Common myeloid progenitor, CD34-positive (primary cell): ENCODE measurements around the gene SDF4.
A peak's percentile ranks its signal among the peaks of the same experiment; 100 is the strongest.
"Not testable (repeated sequence)": the region's sequence is repeated elsewhere in the genome, so short reads cannot be mapped to it uniquely, and the experiment has no call there.

Source experiments
- CTCF ChIA-PET: fragments of 350-600 bp; sonication (Branson Sonifier 250); formaldehyde crosslinking; loops from one replicate; lab custom pipeline; 2021; ENCODE audit warnings: antibody characterized with exemption; lab: Charles Lee
- POLR2A ChIA-PET: fragments of 350-600 bp; sonication (Branson Sonifier 250); formaldehyde crosslinking; loops from one replicate; lab custom pipeline; 2021; ENCODE audit warnings: antibody characterized with exemption; lab: Charles Lee
- DNase-seq, 3 donors: peaks; one replicate each; pipeline versions ENCODE4 v3.0.0 to v3.0.0-alpha.2; 2013
- H3K27ac ChIP-seq, 2 experiments: 1 replicate in 1 of 2; 2 replicates in 1 of 2; pipeline ENCODE4 v1.7.0; 2013; ENCODE audit warnings: inconsistent platforms in 2 of 2, low read length in 2 of 2, mild to moderate bottlenecking in 2 of 2, low read depth in 1 of 2, moderate library complexity in 1 of 2; ENCODE audit not compliant: severe bottlenecking in 2 of 2, insufficient read depth in 1 of 2, poor library complexity in 1 of 2
- H3K27me3 ChIP-seq, 5 experiments: replicated peaks in 2 of 5; 1 replicate in 3 of 5; 2 replicates in 2 of 5; pipeline versions ENCODE4 v1.6.1 to v1.7.0; 2013; ENCODE audit warnings: low read length in 4 of 5, mild to moderate bottlenecking in 2 of 5, moderate library complexity in 2 of 5, inconsistent platforms in 1 of 5; ENCODE audit not compliant: insufficient read depth in 5 of 5, control insufficient read depth in 4 of 5
- H3K36me3 ChIP-seq, 4 experiments: 1 replicate in 2 of 4; 2 replicates in 2 of 4; pipeline versions ENCODE4 v1.6.1 to v1.7.0; 2013; ENCODE audit warnings: low read length in 3 of 4, control low read depth in 1 of 4, mild to moderate bottlenecking in 1 of 4; ENCODE audit not compliant: control insufficient read depth in 4 of 4, insufficient read depth in 4 of 4
- H3K4me1 ChIP-seq, 4 experiments: 1 replicate in 3 of 4; 2 replicates in 1 of 4; pipeline versions ENCODE4 v1.6.1 to v1.7.1; 2013; ENCODE audit warnings: low read length in 3 of 4, mild to moderate bottlenecking in 3 of 4, control low read depth in 1 of 4, inconsistent platforms in 1 of 4, moderate library complexity in 1 of 4; ENCODE audit not compliant: control insufficient read depth in 4 of 4, insufficient read depth in 4 of 4; ENCODE audit errors: control extremely low read depth in 1 of 4
- H3K4me3 ChIP-seq, 7 experiments: 1 replicate in 4 of 7; 2 replicates in 3 of 7; pipeline versions ENCODE4 v1.5.1 to v1.7.0; 2013; ENCODE audit warnings: mild to moderate bottlenecking in 7 of 7, low read length in 6 of 7, moderate library complexity in 6 of 7, inconsistent platforms in 2 of 7, low read depth in 2 of 7, control low read depth in 1 of 7; ENCODE audit not compliant: insufficient read depth in 4 of 7, control insufficient read depth in 1 of 7; ENCODE audit errors: extremely low read depth in 1 of 7
- H3K9me3 ChIP-seq, 5 experiments: 1 replicate in 4 of 5; 2 replicates in 1 of 5; pipeline versions ENCODE4 v1.6.1 to v1.7.1; 2013; ENCODE audit warnings: low read length in 4 of 5, mild to moderate bottlenecking in 2 of 5, inconsistent platforms in 1 of 5, low read depth in 1 of 5, moderate library complexity in 1 of 5; ENCODE audit not compliant: control insufficient read depth in 4 of 5, insufficient read depth in 2 of 5; ENCODE audit errors: control extremely low read depth in 1 of 5
- WGBS: methylation state at CpG from one replicate; pipeline ENCODE4 v1.1.5; 2013; ENCODE audit not compliant: insufficient coverage; 5-methylcytosine and 5-hydroxymethylcytosine counted together

The SDF4 gene

GRCh38 chr1:1178794-1179331 lies 52.9 kb downstream of the SDF4 start:
- Histone ChIP-seq H3K36me3 (no peaks in the 10 kb centered on the region), H3K27me3 (peaks cover 0 to 31% (median 5%) of the 10 kb centered on the region in 5 experiments), H3K9me3 (peaks cover 0 to 3% (median 0%) of the 10 kb centered on the region in 5 experiments), H3K27ac (no peak overlapping the region), H3K4me3 (no peak overlapping the region), H3K4me1 (peaks cover 0 to 30% (median 26%) of the 10 kb centered on the region in 4 experiments)
- DNase-seq, result no peak
- POLR2A ChIA-PET, result no interaction called here
- CTCF ChIA-PET, result interaction anchor here (1.0 to 2.1 kb wide), 2 partner anchors 27 to 56 kb away, joined by 3 to 7 read pairs; no protein-coding TSS in a partner anchor
- WGBS, result 96% methylated on average over 25 of the region's 32 CpGs

GRCh38 chr1:1177452-1178206 lies 54.2 kb downstream of the SDF4 start:
- H3K27me3 ChIP-seq, result peaks cover 0 to 42% (median 6%) of the 10 kb centered on the region in 5 experiments
- H3K27ac ChIP-seq, result no peak overlapping the region
- H3K9me3 ChIP-seq, result peaks cover 0 to 3% (median 0%) of the 10 kb centered on the region in 5 experiments
- H3K4me1 ChIP-seq, result peaks cover 0 to 28% (median 23%) of the 10 kb centered on the region in 4 experiments
- ChIA-PET CTCF (no interaction called here), POLR2A (no interaction called here)
- WGBS, result 94% methylated on average over 19 of the region's 21 CpGs
- no peak for DNase-seq
- no peaks in the 10 kb centered on the region for H3K36me3 ChIP-seq
- H3K4me3 ChIP-seq, result no peak overlapping the region

- no peak overlapping the region for H3K4me3 ChIP-seq
- no peak overlapping the region for H3K27ac ChIP-seq
- peaks cover 0 to 3% (median 0%) of the 10 kb centered on the region in 5 experiments for H3K9me3 ChIP-seq
- ChIA-PET CTCF (no interaction called here), POLR2A (no interaction called here)
- DNase-seq, result no peak
- WGBS, result 100% methylated on average over 4 of the region's 7 CpGs
- H3K4me1 ChIP-seq, result peaks cover 0 to 21% (median 18%) of the 10 kb centered on the region in 4 experiments
- peaks cover 0 to 42% (median 6%) of the 10 kb centered on the region in 5 experiments for H3K27me3 ChIP-seq
- H3K36me3 ChIP-seq, result no peaks in the 10 kb centered on the region
Measured at GRCh38 chr1:1176931-1177330, 54.9 kb downstream of the SDF4 start.

DNA sequence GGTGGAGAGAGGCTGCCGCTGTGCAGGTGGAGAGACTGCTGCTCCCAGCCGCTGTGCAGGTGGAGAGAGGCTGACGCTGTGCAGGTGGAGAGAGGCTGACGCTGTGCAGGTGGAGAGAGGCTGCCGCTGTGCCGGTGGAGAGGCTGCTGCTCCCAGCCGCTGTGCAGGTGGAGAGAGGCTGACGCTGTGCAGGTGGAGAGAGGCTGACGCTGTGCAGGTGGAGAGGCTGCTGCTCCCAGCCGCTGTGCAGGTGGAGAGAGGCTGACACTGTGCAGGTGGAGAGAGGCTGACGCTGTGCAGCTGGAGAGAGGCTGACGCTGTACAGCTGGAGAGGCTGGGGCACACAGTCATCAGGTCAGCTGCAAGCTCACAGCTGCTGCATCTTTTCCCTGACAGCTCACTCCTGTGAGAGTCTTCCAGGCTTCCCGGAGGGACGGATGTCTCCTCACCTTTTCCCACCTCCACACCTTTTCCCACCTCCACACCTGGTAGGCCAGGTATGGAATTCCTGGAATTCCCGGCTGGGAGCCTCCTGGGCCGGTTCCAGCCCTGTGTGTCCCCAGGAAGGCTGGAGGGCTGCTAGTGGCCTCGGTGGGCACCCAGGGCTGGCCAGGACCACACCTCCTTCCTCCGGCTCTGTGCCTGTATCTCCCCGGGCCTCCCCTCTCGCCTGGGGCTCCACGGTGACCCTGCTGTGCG lies 55.6 kb downstream of the SDF4 start:
- H3K27ac ChIP-seq, POLR2A ChIA-PET: not testable (repeated sequence)
- H3K27me3 ChIP-seq, result peaks cover 0 to 42% (median 6%) of the 10 kb centered on the region in 5 experiments

GRCh38 chr1:1175221-1176062 lies 56.4 kb downstream of the SDF4 start:
- Histone ChIP-seq H3K27ac (no peak overlapping the region), H3K4me1 (peaks cover 0 to 31% (median 19%) of the 10 kb centered on the region in 4 experiments), H3K36me3 (no peaks in the 10 kb centered on the region), H3K4me3 (no peak overlapping the region), H3K27me3 (peaks cover 0 to 48% (median 6%) of the 10 kb centered on the region in 5 experiments), H3K9me3 (peaks cover 0 to 3% (median 0%) of the 10 kb centered on the region in 5 experiments)
- ChIA-PET CTCF (interaction anchor here (0.8 to 1.8 kb wide), 5 partner anchors 19 to 58 kb away, joined by 3 to 4 read pairs (median 3); no protein-coding TSS in a partner anchor), POLR2A (interaction anchor here (0.7 kb wide), 1 partner anchor 40 kb away, joined by 4 read pairs; no protein-coding TSS in a partner anchor)
- WGBS, result 94% methylated on average over 18 of the region's 29 CpGs
- DNase-seq, result no peak

More for the DNA sequence above, 55.6 kb downstream of the SDF4 start:
- H3K4me1 ChIP-seq, result peaks cover 0 to 23% (median 16%) of the 10 kb centered on the region in 4 experiments
- H3K9me3 ChIP-seq, H3K36me3 ChIP-seq, H3K4me3 ChIP-seq, DNase-seq: not testable (repeated sequence)
- CTCF ChIA-PET, result interaction anchor here (1.1 to 1.8 kb wide), 2 partner anchors 28 to 54 kb away, joined by 3 to 4 read pairs; no protein-coding TSS in a partner anchor
- 81% methylated on average over 18 of the region's 22 CpGs for WGBS

- Histone ChIP-seq H3K4me1 (peaks cover 0 to 45% (median 28%) of the 10 kb centered on the region in 4 experiments), H3K36me3 (no peaks in the 10 kb centered on the region), H3K27me3 (peaks cover 0 to 50% (median 6%) of the 10 kb centered on the region in 5 experiments), H3K9me3 (peaks cover 0 to 3% (median 0%) of the 10 kb centered on the region in 5 experiments), H3K4me3 (peak within 1 kb of the TSS in 6 of 7 experiments; percentile 0 to 58 (median 32)), H3K27ac (no peak within 1 kb of the TSS)
- DNase-seq, result peak; percentile 32 to 80 (median 74)
- 8% methylated on average over 30 of the region's 35 CpGs for WGBS
- POLR2A ChIA-PET, result interaction anchor here (1.2 to 1.9 kb wide), 3 partner anchors 9 to 110 kb away, joined by 4 to 7 read pairs (median 5); no protein-coding TSS in a partner anchor
- CTCF ChIA-PET, result interaction anchor here (1.0 to 1.6 kb wide), 5 partner anchors 20 to 57 kb away, joined by 3 to 12 read pairs (median 3); partner anchors contain the start of gene TNFRSF18
Measured at GRCh38 chr1:1173793-1174415, 57.9 kb downstream of the SDF4 start, which contains the start of gene TTLL10. TTLL10 (plus strand) TSS chr1:1173880; CDS start chr1:1179216, 5,336 bp downstream.
